ENCODE measurements around the gene TNFRSF13B.
"Not testable (repeated sequence)": the region's sequence is repeated elsewhere in the genome, so short reads cannot be mapped to it uniquely, and the experiment has no call there.

TNFRSF13B gene

DNA sequence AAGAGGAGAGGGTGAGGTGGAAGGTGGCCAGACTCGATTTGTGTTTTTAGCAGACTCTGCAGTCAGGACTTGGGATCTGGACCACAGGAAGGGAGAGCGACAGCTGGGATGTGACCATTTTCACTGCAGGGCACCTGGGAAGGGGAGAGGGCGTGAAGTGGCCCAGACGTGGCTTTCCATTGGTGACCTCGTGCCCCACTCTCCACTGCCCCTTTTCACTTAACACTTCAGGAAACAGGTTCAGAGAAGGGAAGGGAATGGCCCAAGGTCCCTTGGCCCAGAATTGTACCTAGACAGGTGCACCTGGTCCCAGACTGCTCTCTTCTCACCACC lies 47.5 kb upstream of the TNFRSF13B start:
- H3K27ac ChIP-seq: no peak overlapping the region
- H4K20me1 ChIP-seq (ENCODE audit: insufficient read depth): no peaks in the 10 kb centered on the region
- no peak overlapping the region for H2AFZ ChIP-seq (ENCODE audit: low read depth)
- no peaks in the 10 kb centered on the region for H3K36me3 ChIP-seq (ENCODE audit: insufficient read depth)
- H3K79me2 ChIP-seq (ENCODE audit: insufficient read depth, low read depth): no peaks in the 10 kb centered on the region
- H3K4me2 ChIP-seq: no peak overlapping the region
- no peak overlapping the region for H3K4me3 ChIP-seq (IDR thresholded peaks at IDR 0.05; ENCODE audit: insufficient read depth, low read depth, low read length)
- no peak overlapping the region for H3K9ac ChIP-seq
- H3K4me1 ChIP-seq (ENCODE audit: low read depth, poor library complexity, severe bottlenecking): no peaks in the 10 kb centered on the region
- TF ChIP-seq, protein P1, sequence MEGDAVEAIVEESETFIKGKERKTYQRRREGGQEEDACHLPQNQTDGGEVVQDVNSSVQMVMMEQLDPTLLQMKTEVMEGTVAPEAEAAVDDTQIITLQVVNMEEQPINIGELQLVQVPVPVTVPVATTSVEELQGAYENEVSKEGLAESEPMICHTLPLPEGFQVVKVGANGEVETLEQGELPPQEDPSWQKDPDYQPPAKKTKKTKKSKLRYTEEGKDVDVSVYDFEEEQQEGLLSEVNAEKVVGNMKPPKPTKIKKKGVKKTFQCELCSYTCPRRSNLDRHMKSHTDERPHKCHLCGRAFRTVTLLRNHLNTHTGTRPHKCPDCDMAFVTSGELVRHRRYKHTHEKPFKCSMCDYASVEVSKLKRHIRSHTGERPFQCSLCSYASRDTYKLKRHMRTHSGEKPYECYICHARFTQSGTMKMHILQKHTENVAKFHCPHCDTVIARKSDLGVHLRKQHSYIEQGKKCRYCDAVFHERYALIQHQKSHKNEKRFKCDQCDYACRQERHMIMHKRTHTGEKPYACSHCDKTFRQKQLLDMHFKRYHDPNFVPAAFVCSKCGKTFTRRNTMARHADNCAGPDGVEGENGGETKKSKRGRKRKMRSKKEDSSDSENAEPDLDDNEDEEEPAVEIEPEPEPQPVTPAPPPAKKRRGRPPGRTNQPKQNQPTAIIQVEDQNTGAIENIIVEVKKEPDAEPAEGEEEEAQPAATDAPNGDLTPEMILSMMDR (conservative IDR thresholded peaks at IDR 0.05; ENCODE audit: low read depth, low read length): no peak
- no peaks in the 10 kb centered on the region for H3K27me3 ChIP-seq (ENCODE audit: insufficient read depth, low read depth)

DNA sequence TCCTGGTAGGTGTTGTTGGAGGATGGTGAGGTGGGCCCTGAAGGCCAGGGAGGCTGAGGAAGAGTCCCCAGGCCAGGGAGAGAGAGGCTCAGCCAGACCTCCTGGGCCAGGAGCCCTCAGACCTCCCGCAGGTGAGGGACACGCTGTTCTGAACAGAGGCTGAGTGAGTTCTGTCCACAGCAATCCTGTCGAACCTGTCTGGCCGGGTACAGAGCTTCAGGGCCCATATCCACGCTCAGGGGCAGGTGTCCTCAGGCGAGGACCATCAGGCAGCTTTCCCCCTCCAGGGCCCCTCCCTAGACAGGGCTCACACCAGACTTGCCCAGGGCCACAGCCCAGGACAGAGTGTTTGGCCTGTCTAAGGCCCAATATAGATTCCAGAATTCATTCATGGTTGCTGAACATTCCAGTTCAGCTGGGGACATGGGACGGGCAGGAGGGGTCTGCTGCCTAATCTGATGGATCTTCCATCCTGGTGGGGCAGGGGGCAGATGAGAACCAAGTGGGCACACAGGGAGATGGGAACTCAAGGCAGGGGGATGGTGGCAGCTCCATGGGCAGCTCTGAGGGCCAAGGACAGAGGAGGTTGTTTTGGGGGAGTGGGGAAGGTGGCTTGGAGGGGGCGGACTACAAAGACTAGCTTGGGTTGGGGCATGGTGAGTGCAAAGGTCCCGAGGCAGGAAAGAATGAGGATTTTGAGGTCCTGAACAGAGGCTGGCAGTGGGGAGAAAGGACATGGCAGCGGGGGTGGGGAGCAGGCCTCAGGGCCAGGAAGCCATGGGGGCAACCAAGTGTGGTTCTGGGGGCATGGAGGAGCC lies 46.9 kb upstream of the TNFRSF13B start:
- H3K27me3 ChIP-seq (ENCODE audit: insufficient read depth, low read depth): no peaks in the 10 kb centered on the region
- no peaks in the 10 kb centered on the region for H4K20me1 ChIP-seq (ENCODE audit: insufficient read depth)
- no peak overlapping the region for H3K27ac ChIP-seq
- H2AFZ ChIP-seq (ENCODE audit: low read depth): no peak overlapping the region
- H3K79me2 ChIP-seq (ENCODE audit: insufficient read depth, low read depth): no peaks in the 10 kb centered on the region
- H3K4me3 ChIP-seq (IDR thresholded peaks at IDR 0.05; ENCODE audit: insufficient read depth, low read depth, low read length): no peak overlapping the region
- no peaks in the 10 kb centered on the region for H3K4me1 ChIP-seq (ENCODE audit: low read depth, poor library complexity, severe bottlenecking)
- TF ChIP-seq, protein P1 (conservative IDR thresholded peaks at IDR 0.05; ENCODE audit: low read depth, low read length): no peak
- no peaks in the 10 kb centered on the region for H3K36me3 ChIP-seq (ENCODE audit: insufficient read depth)
- H3K4me2 ChIP-seq: no peak overlapping the region
- H3K9ac ChIP-seq: no peak overlapping the region

DNA sequence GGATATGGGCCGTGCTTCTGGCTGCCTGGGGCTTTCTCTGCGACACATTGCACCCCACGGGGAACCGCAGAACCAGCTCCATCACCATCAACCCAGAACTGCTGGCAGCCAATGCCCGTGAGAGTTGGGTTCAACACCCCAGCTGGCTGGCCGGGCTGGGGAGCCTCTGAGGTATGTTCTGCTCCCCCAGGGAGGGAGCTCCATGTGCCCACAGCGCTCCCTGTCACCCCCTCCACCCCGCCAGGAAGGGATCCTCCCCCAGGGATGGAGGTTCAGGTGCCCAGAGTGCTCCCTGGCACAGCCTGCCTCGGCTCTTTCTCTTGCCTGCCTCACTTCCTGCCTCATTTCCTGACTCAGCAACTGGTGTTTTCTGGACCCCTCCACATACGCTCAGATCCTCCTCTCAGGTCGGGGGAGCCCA lies 46.1 kb upstream of the TNFRSF13B start:
- no peak overlapping the region for H3K4me2 ChIP-seq

DNA sequence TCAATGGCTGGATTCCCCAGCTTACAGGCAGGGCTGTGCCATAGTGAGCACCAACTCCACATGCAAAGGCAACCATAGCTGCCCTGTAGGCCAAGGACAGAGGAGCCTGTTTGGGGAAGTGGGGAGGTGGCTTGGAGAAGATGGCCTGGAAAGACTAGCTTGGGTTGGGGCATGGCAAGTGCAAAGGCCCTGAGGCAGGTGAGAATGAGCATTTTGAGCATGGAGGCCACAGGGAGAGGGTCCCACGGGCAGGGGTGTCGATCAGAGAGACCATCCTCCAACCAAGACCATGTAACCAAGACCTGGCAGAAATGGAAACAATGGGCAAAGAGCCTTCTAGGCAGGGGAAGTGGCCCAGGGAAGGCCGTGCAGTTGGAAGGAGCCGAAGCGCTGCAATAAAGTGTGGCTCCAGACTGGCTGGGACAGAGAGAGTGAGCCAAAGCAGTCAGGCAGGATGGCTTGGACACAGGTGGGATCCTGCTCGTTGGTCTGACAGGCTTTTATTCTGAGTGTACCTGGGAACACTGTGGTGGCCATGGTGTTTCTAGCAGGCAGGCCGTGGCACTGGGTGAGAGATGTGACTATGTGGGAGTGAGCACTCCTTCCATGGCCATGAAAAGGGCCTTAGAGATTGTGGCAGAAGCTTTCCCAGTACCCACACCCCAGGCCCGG lies 45.6 kb upstream of the TNFRSF13B start:
- Histone ChIP-seq H3K27me3 (ENCODE audit: insufficient read depth, low read depth) (no peaks in the 10 kb centered on the region), H3K9ac (no peak overlapping the region), H2AFZ (ENCODE audit: low read depth) (no peak overlapping the region), H3K4me1 (ENCODE audit: low read depth, poor library complexity, severe bottlenecking) (no peaks in the 10 kb centered on the region), H4K20me1 (ENCODE audit: insufficient read depth) (no peaks in the 10 kb centered on the region), H3K4me2 (no peak overlapping the region), H3K36me3 (ENCODE audit: insufficient read depth) (no peaks in the 10 kb centered on the region), H3K27ac (no peak overlapping the region), H3K4me3 (IDR thresholded peaks at IDR 0.05; ENCODE audit: insufficient read depth, low read depth, low read length) (no peak overlapping the region), H3K79me2 (ENCODE audit: insufficient read depth, low read depth) (no peaks in the 10 kb centered on the region)
- TF ChIP-seq, protein P1 (conservative IDR thresholded peaks at IDR 0.05; ENCODE audit: low read depth, low read length): no peak

More for the DNA sequence above, 46.1 kb upstream of the TNFRSF13B start:
- no peak overlapping the region for H3K4me3 ChIP-seq (IDR thresholded peaks at IDR 0.05; ENCODE audit: insufficient read depth, low read depth, low read length)
- H3K9ac ChIP-seq: no peak overlapping the region
- no peaks in the 10 kb centered on the region for H3K4me1 ChIP-seq (ENCODE audit: low read depth, poor library complexity, severe bottlenecking)
- H3K79me2 ChIP-seq (ENCODE audit: insufficient read depth, low read depth): no peaks in the 10 kb centered on the region
- no peak overlapping the region for H3K27ac ChIP-seq
- H3K36me3 ChIP-seq (ENCODE audit: insufficient read depth): no peaks in the 10 kb centered on the region
- H2AFZ ChIP-seq (ENCODE audit: low read depth): no peak overlapping the region
- H4K20me1 ChIP-seq (ENCODE audit: insufficient read depth): no peaks in the 10 kb centered on the region
- TF ChIP-seq, protein P1 (conservative IDR thresholded peaks at IDR 0.05; ENCODE audit: low read depth, low read length): no peak
- H3K27me3 ChIP-seq (ENCODE audit: insufficient read depth, low read depth): no peaks in the 10 kb centered on the region

DNA sequence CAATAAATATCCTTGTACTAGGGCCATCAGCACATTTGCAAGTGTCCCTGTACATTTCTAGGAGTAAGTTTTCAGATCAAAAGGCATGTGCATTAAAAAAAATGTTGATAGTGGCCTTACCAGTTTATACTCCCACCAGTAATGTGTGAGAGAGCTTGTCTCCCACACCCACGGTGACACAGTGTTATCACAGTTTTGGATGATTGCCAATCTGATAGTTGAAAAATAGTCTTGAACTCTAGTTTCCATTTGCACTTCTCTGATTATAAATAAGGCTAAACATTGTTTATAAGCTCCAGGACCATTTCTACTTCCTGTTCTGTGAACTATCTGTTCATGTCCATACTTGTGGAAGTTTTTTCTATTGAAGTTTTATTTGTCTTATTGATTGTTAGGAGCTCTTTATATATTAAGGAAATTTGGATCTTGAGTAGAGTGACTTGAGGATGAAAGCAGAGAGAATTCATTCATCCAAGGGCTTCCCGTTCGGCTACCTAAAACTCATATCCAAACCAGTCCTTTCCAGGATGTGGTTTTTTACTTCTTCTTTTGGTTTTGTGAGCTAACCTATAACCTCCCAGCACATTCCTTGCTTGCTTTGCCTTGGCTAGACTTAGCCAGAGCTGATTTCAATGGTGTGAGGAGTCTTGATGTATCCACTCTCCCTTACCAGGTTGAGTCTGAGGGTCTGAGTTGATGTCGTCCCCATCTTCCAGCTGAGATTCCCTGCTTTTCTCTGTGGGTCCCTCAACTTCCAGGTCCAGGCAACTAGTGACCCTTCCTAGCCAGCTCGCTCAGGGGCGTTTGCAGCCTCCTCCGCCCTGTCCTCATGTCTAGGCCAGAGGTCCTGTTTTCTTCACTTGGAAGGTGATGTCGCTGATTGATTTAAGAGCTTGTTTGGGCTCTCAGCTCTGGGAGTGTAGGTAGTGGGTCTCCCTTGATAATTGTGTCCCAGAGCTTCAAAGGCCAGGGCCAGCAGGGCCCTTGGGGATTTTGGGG lies 44.6 kb upstream of the TNFRSF13B start:
- not testable (repeated sequence) for H3K27ac ChIP-seq; H3K36me3 ChIP-seq (ENCODE audit: insufficient read depth); H3K4me2 ChIP-seq

More for the DNA sequence above, 44.6 kb upstream of the TNFRSF13B start:
- not testable (repeated sequence) for H3K79me2 ChIP-seq (ENCODE audit: insufficient read depth, low read depth); H3K4me1 ChIP-seq (ENCODE audit: low read depth, poor library complexity, severe bottlenecking); H2AFZ ChIP-seq (ENCODE audit: low read depth); H3K27me3 ChIP-seq (ENCODE audit: insufficient read depth, low read depth); H3K9ac ChIP-seq; H3K4me3 ChIP-seq (IDR thresholded peaks at IDR 0.05; ENCODE audit: insufficient read depth, low read depth, low read length); H4K20me1 ChIP-seq (ENCODE audit: insufficient read depth)
